HepG2 (cell line): ENCODE measurements around the gene PLOD3. TPM values are rescaled to one million over a fixed set of nuclear protein-coding genes. Genes with fewer than 3 reads are reported as not detected.

Experiments
- CCDC6 ChIP-seq: sonication (generic); formaldehyde crosslinking; IDR thresholded peaks from 2 replicates; pipeline ENCODE4 v1.8.1; 2022; ENCODE audit warnings: mild to moderate bottlenecking, missing genetic modification reagents, moderate library complexity
- DNMT3B ChIP-seq: conservative IDR thresholded peaks from 2 replicates; pipeline ENCODE4 v1.6.1; 2016; ENCODE audit warnings: missing biosample characterization, control low read depth
- GPN1 ChIP-seq: sonication (generic); formaldehyde crosslinking; IDR thresholded peaks from 2 replicates; pipeline ENCODE4 v1.5.1; 2020; ENCODE audit warnings: missing genetic modification reagents, borderline replicate concordance
- JUND ChIP-seq: sonication (generic); formaldehyde crosslinking; IDR thresholded peaks from 2 replicates; pipeline ENCODE4 v1.8.0; 2022; ENCODE audit warnings: mild to moderate bottlenecking, missing genetic modification reagents
- MBNL3 ChIP-seq: fragments of 250-450 bp; sonication (Bioruptor Pico); conservative IDR thresholded peaks from 2 replicates; pipeline ENCODE4 v1.8.0; 2022; ENCODE audit warnings: mild to moderate bottlenecking, inconsistent platforms
- NR1H2 ChIP-seq: sonication (generic); formaldehyde crosslinking; IDR thresholded peaks from 2 replicates; pipeline ENCODE4 v1.8.1; 2022; ENCODE audit warnings: low read depth, missing genetic modification reagents, borderline replicate concordance
- NR2C2 ChIP-seq: sonication (generic); formaldehyde crosslinking; IDR thresholded peaks from 2 replicates; pipeline ENCODE4 v1.4.0; 2020; ENCODE audit warnings: missing genetic modification reagents, mild to moderate bottlenecking, moderate library complexity, borderline replicate concordance
- RCOR2 ChIP-seq: IDR thresholded peaks from 2 replicates; pipeline ENCODE4 v1.6.1; 2016; ENCODE audit warnings: missing biosample characterization, missing genetic modification reagents
- RFX3 ChIP-seq: IDR thresholded peaks from 2 replicates; pipeline ENCODE4 v1.6.1; 2016; ENCODE audit warnings: missing biosample characterization, missing genetic modification reagents
- SP2 ChIP-seq: sonication (generic); formaldehyde crosslinking; IDR thresholded peaks from 2 replicates; pipeline ENCODE4 v1.5.1; 2020; ENCODE audit warnings: mild to moderate bottlenecking, missing genetic modification reagents
- ZBTB20 ChIP-seq: sonication (generic); formaldehyde crosslinking; IDR thresholded peaks from 2 replicates; pipeline ENCODE4 v1.8.1; 2023; ENCODE audit warnings: missing genetic modification reagents, low read depth, mild to moderate bottlenecking, borderline replicate concordance
- ZNF138 ChIP-seq: sonication (generic); formaldehyde crosslinking; IDR thresholded peaks from 2 replicates; pipeline ENCODE4 v1.5.0; 2020; ENCODE audit warnings: mild to moderate bottlenecking, low read depth, missing genetic modification reagents
- ZNF501 ChIP-seq: sonication (generic); formaldehyde crosslinking; IDR thresholded peaks from 2 replicates; pipeline ENCODE4 v1.5.1; 2020; ENCODE audit warnings: mild to moderate bottlenecking, moderate library complexity, missing genetic modification reagents
- polyA plus RNA-seq, 8 experiments: library from polyadenylated mRNA; depleted of rRNA in 3 of 8; stranded (reverse) in 7 of 8; unstranded in 1 of 8; fragments of >200 nt; fragmentation: Illumina TruSeq in 4 of 8; extraction: Trizol in 4 of 8; gene quantifications; 2 replicates each; pipeline versions ENCODE4 v1.2.1 to v1.2.3, GENCODE V29; 2011 to 2016; ENCODE audit warnings: low read depth in 4 of 8, missing spikeins in 1 of 8, mixed read lengths in 1 of 8; ENCODE audit not compliant: insufficient read depth in 1 of 8
- total RNA-seq, 5 experiments: library from RNA; depleted of rRNA; stranded (reverse); fragments of >200 nt; fragmentation: Illumina TruSeq; extraction: Trizol; gene quantifications; 2 replicates each; pipeline ENCODE4 v1.2.3, GENCODE V29; 2016; ENCODE audit warnings: low read depth in 1 of 5
- TF ChIP-seq, protein P1 (sequence below): sonication (generic); formaldehyde crosslinking; IDR thresholded peaks from 2 replicates; pipeline ENCODE4 v1.4.0; 2020; ENCODE audit warnings: missing genetic modification reagents
- TF ChIP-seq, protein P2 (sequence below): sonication (generic); formaldehyde crosslinking; conservative IDR thresholded peaks from 2 replicates; pipeline ENCODE4 v1.5.0; 2020; ENCODE audit warnings: missing genetic modification reagents
- TF ChIP-seq, protein P3 (sequence below): IDR thresholded peaks from 2 replicates; pipeline ENCODE4 v1.6.1; 2016; ENCODE audit warnings: control low read depth
- TF ChIP-seq, protein P4 (sequence below): sonication (generic); formaldehyde crosslinking; IDR thresholded peaks from 2 replicates; pipeline ENCODE4 v1.8.1; 2023; ENCODE audit warnings: missing genetic modification reagents, inconsistent platforms, borderline replicate concordance
- TF ChIP-seq, protein P5 (sequence below): sonication (generic); formaldehyde crosslinking; IDR thresholded peaks from 2 replicates; pipeline ENCODE4 v1.4.0; 2020; ENCODE audit warnings: missing genetic modification reagents, borderline replicate concordance

PLOD3 gene
- total and polyA plus RNA-seq, 2 of the 13 experiments (the other 11 are each of a cell fraction or from before 2014, with no cell fraction given): 65.8 to 67.4 TPM

DNA sequence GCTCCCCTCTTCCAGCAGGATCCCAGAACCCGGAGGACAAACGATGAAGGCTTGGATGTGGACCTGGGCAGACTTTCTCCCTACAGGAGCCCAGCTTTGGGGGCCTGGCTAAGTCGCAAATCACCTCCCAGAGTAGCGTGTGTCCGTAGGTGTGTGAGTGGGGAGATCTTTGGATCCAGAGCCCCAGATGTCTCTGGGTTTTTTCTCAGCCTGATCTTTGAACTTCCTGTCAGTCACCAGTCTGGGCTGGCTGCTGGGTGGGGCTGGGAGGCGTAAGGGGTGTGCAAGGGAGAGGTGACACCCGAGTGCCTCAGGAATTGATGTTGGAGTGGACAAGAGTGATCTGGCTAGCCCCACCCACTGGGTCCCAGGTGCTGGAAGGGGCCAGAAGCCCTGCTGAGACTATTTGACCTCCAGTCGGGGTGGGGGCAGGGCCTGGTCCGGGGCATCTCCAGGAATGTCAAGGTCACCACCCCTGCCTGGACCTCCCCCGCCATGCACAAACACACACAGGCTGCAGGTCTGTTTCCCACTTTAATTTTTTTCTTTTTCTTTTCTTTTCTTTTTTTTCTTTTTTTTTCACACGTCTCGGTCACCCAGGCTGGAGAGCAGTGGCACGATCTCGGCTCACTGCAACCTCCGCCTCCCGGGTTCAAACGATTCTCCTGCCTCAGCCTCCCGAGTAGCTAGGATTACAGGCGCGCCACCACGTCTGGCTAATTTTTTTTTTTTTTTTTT is 16.4 kb downstream of the PLOD3 start, which contains the start of gene MOGAT3 (continued):
- no peak for TF ChIP-seq MBNL3 (CRISPR knock-in tag)
- no peak for TF ChIP-seq RFX3 (CRISPR knock-in tag)
- TF ChIP-seq ZNF501 (CRISPR knock-in tag): peak; percentile 56; the same call in 1 of the 2 replicates
- TF ChIP-seq GPN1 (CRISPR knock-in tag): no peak
- TF ChIP-seq, protein P1, sequence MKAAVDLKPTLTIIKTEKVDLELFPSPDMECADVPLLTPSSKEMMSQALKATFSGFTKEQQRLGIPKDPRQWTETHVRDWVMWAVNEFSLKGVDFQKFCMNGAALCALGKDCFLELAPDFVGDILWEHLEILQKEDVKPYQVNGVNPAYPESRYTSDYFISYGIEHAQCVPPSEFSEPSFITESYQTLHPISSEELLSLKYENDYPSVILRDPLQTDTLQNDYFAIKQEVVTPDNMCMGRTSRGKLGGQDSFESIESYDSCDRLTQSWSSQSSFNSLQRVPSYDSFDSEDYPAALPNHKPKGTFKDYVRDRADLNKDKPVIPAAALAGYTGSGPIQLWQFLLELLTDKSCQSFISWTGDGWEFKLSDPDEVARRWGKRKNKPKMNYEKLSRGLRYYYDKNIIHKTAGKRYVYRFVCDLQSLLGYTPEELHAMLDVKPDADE (CRISPR knock-in tag): peak; percentile 16; the same call in 1 of the 2 replicates
- peak; percentile 92; the same call in 1 of the 2 replicates for TF ChIP-seq ZBTB20 (CRISPR knock-in tag)
- TF ChIP-seq, protein P2, sequence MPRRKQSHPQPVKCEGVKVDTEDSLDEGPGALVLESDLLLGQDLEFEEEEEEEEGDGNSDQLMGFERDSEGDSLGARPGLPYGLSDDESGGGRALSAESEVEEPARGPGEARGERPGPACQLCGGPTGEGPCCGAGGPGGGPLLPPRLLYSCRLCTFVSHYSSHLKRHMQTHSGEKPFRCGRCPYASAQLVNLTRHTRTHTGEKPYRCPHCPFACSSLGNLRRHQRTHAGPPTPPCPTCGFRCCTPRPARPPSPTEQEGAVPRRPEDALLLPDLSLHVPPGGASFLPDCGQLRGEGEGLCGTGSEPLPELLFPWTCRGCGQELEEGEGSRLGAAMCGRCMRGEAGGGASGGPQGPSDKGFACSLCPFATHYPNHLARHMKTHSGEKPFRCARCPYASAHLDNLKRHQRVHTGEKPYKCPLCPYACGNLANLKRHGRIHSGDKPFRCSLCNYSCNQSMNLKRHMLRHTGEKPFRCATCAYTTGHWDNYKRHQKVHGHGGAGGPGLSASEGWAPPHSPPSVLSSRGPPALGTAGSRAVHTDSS: no peak
- no peak for TF ChIP-seq SP2 (CRISPR knock-in tag)
- TF ChIP-seq JUND (CRISPR knock-in tag): no peak
- no peak for TF ChIP-seq DNMT3B (CRISPR knock-in tag)
- TF ChIP-seq, protein P3, sequence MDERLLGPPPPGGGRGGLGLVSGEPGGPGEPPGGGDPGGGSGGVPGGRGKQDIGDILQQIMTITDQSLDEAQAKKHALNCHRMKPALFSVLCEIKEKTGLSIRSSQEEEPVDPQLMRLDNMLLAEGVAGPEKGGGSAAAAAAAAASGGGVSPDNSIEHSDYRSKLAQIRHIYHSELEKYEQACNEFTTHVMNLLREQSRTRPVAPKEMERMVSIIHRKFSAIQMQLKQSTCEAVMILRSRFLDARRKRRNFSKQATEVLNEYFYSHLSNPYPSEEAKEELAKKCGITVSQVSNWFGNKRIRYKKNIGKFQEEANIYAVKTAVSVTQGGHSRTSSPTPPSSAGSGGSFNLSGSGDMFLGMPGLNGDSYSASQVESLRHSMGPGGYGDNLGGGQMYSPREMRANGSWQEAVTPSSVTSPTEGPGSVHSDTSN (CRISPR knock-in tag): peak; percentile 84
- TF ChIP-seq CCDC6: 0 out of 2 replicates have a peak, but pooled peaks have one; percentile 51
- peak; percentile 70; the same call in 1 of the 2 replicates for TF ChIP-seq RCOR2 (CRISPR knock-in tag)
- no peak for TF ChIP-seq NR1H2
- TF ChIP-seq, protein P4, sequence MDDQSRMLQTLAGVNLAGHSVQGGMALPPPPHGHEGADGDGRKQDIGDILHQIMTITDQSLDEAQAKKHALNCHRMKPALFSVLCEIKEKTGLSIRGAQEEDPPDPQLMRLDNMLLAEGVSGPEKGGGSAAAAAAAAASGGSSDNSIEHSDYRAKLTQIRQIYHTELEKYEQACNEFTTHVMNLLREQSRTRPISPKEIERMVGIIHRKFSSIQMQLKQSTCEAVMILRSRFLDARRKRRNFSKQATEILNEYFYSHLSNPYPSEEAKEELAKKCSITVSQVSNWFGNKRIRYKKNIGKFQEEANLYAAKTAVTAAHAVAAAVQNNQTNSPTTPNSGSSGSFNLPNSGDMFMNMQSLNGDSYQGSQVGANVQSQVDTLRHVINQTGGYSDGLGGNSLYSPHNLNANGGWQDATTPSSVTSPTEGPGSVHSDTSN: no peak
- no peak for TF ChIP-seq ZNF138 (CRISPR knock-in tag)
- peak; percentile 85 for TF ChIP-seq NR2C2
- TF ChIP-seq, protein P5, sequence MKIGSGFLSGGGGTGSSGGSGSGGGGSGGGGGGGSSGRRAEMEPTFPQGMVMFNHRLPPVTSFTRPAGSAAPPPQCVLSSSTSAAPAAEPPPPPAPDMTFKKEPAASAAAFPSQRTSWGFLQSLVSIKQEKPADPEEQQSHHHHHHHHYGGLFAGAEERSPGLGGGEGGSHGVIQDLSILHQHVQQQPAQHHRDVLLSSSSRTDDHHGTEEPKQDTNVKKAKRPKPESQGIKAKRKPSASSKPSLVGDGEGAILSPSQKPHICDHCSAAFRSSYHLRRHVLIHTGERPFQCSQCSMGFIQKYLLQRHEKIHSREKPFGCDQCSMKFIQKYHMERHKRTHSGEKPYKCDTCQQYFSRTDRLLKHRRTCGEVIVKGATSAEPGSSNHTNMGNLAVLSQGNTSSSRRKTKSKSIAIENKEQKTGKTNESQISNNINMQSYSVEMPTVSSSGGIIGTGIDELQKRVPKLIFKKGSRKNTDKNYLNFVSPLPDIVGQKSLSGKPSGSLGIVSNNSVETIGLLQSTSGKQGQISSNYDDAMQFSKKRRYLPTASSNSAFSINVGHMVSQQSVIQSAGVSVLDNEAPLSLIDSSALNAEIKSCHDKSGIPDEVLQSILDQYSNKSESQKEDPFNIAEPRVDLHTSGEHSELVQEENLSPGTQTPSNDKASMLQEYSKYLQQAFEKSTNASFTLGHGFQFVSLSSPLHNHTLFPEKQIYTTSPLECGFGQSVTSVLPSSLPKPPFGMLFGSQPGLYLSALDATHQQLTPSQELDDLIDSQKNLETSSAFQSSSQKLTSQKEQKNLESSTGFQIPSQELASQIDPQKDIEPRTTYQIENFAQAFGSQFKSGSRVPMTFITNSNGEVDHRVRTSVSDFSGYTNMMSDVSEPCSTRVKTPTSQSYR: peak; percentile 99
